Measurements from ENCODE around the gene AMH. TPM values are rescaled to one million over a fixed set of nuclear protein-coding genes. Genes with fewer than 3 reads are reported as not detected.

AMH gene
- total and polyA plus RNA-seq, 4 donors, result 1.5 to 3.1 (median 1.8) TPM

DNA sequence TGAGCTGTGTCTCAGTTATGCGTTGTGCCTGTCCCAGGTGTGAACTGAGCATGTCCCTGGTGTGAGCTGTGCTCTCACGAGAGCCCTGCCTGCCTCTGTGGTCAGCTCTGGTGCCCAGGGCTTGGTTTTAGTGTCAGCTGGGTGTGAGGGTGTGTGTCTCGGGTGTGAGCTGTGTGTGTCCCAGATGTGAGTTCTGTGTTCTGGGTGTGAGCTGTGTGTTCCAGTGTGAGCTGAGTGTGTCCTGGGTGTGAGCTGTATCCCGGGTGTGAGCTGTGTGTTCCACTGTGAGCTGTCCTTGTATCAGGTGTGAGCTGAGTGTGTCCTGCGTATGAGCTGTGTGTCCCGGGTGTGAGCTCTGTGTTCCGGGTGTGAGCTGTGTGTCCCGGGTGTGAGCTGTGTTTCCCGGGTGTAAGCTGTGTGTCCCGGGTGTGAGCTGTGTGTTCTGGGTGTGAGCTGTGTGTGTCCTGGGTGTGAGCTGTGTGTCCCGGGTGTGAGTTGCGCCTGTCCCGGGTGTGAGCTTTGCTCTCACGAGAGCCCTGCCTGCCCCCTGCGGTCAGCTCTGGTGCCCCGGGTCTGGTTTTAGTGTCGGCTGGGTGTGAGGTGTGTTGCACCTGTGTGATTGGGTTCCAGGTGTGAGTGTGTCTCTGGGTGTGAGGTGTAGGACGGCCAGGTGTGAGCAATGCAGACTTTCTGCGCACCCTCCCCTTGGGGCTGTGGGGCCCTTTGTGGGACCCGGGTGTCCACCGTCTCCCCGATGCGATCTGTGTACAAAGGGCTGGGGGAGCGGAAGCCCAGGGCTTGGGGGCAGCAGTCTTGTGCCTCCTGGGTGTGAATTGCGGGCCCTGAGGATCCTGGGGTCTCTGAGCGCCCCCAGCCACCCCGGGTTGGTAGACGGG lies 39.9 kb downstream of the AMH start:
- H3K4me3 ChIP-seq (ENCODE audit: low read length in 2 of 2), result no peak overlapping the region
- WGBS, 2 donors, result 61 to 62% methylated on average over 28 of the region's 28 CpGs
- no peak overlapping the region for H3K27ac ChIP-seq (ENCODE audit: low read depth in 1 of 2, low read length in 2 of 2)
- H3K36me3 ChIP-seq (ENCODE audit: control insufficient read depth in 1 of 2, insufficient read depth in 2 of 2, low read length in 1 of 2), result no peaks in the 10 kb centered on the region
- DNase-seq (no peak), ATAC-seq (ENCODE audit: low FRiP score) (no peak)
- intact Hi-C loops (cut with DNase I), result no loop called here
- no peaks in the 10 kb centered on the region for H3K9me3 ChIP-seq (ENCODE audit: control insufficient read depth, low read length)
- H3K4me1 ChIP-seq (ENCODE audit: control insufficient read depth in 1 of 2, insufficient read depth in 2 of 2, low read length in 2 of 2), result no peaks in the 10 kb centered on the region
- H3K27me3 ChIP-seq (ENCODE audit: control insufficient read depth in 1 of 2, insufficient read depth in 2 of 2, low read length in 1 of 2), result no peaks in the 10 kb centered on the region

DNA sequence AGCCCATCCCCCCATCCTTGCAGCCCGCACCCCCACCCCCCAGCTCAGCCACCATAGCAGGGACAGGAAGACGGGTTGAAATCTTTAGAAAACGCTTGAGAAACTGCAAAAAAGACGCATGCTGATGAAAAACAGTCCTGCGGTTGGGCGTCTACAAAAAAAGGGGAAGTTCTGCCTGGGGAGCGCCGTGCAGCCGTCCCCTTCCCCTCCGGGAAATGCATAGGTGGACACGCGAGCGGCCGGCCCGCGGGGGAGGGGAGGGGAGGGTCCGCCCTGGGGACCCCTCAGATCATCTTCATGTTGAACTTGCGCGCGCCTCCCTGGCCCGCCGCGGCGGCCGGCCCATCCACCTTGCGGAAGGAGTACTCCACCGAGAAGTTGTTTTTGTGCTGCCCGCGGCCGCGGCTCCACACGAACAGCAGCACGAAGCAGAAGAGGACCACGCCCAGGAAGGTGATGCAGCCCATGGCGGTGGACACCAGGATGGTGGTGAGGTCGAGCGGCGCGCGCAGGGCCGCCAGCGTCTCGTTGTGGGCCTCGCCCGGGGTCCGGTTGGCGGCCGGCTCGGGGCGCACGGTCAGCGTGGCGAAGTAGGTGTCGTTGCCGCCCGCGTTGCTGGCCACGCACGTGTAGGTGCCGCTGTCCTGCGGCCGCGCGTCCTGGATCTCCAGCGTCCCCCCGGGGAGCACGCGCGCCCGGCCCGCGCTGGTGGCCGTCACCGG lies 40.8 kb downstream of the AMH start:
- ATAC-seq (ENCODE audit: low FRiP score), result no peak
- DNase-seq, result peak; percentile 77 to 81
- no peaks in the 10 kb centered on the region for H3K4me1 ChIP-seq (ENCODE audit: control insufficient read depth in 1 of 2, insufficient read depth in 2 of 2, low read length in 2 of 2)
- intact Hi-C loops (cut with DNase I), result no loop called here
- no peaks in the 10 kb centered on the region for H3K36me3 ChIP-seq (ENCODE audit: control insufficient read depth in 1 of 2, insufficient read depth in 2 of 2, low read length in 1 of 2)
- H3K9me3 ChIP-seq (ENCODE audit: control insufficient read depth, low read length), result no peaks in the 10 kb centered on the region
- H3K27me3 ChIP-seq (ENCODE audit: control insufficient read depth in 1 of 2, insufficient read depth in 2 of 2, low read length in 1 of 2), result no peaks in the 10 kb centered on the region
- WGBS, 2 donors, result 1 to 2% methylated on average over 65 to 74 of the region's 74 CpGs
- H3K4me3 ChIP-seq (ENCODE audit: low read length in 2 of 2), result no peak overlapping the region
- H3K27ac ChIP-seq (ENCODE audit: low read depth in 1 of 2, low read length in 2 of 2), result no peak overlapping the region

DNA sequence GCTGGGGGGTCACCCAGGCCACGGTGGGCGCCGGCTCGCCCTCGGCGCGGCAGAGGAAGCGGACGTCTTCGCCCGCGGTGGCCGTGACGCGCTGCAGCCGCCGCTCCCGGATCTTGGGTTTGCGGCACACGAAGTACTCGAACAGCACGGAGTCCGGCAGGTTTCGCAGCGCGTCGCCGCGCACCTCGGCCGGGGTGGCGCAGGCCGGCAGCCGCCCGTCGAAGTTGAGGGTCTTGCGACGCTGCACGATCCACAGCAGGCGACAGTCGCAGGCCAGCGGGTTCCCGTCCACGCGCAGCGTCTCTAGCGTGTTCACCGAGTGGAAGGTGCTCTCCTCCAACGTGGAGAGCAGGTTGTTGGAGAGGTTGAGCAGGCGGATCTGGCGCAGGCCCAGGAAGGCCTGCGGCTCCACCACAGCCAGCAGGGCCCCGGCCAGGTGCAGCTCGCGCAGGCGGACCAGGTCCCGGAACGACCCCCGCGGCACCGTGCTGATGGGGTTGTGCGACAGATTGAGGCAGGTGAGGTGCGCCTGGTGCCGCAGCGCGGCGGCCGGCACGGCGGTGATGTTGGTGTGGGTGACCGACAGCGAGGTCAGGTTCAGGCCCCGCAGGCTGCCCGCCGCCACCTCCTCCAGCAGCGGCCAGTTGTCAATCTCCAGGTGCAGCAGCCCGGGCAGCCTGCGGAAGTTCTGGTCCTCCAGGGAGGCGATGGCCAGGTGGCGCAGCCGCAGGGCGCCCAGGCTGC lies 41.5 kb downstream of the AMH start:
- WGBS, 2 donors, result 3 to 4% methylated on average over 82 of the region's 82 CpGs
- intact Hi-C loops (cut with DNase I), result no loop called here
- no peak overlapping the region for H3K27ac ChIP-seq (ENCODE audit: low read depth in 1 of 2, low read length in 2 of 2)
- no peaks in the 10 kb centered on the region for H3K9me3 ChIP-seq (ENCODE audit: control insufficient read depth, low read length)
- no peak overlapping the region for H3K4me3 ChIP-seq (ENCODE audit: low read length in 2 of 2)
- H3K27me3 ChIP-seq (ENCODE audit: control insufficient read depth in 1 of 2, insufficient read depth in 2 of 2, low read length in 1 of 2), result no peaks in the 10 kb centered on the region
- H3K4me1 ChIP-seq (ENCODE audit: control insufficient read depth in 1 of 2, insufficient read depth in 2 of 2, low read length in 2 of 2), result no peaks in the 10 kb centered on the region
- DNase-seq (peak in 1 of 2 donors; percentile 42), ATAC-seq (ENCODE audit: low FRiP score) (no peak)
- no peaks in the 10 kb centered on the region for H3K36me3 ChIP-seq (ENCODE audit: control insufficient read depth in 1 of 2, insufficient read depth in 2 of 2, low read length in 1 of 2)

DNA sequence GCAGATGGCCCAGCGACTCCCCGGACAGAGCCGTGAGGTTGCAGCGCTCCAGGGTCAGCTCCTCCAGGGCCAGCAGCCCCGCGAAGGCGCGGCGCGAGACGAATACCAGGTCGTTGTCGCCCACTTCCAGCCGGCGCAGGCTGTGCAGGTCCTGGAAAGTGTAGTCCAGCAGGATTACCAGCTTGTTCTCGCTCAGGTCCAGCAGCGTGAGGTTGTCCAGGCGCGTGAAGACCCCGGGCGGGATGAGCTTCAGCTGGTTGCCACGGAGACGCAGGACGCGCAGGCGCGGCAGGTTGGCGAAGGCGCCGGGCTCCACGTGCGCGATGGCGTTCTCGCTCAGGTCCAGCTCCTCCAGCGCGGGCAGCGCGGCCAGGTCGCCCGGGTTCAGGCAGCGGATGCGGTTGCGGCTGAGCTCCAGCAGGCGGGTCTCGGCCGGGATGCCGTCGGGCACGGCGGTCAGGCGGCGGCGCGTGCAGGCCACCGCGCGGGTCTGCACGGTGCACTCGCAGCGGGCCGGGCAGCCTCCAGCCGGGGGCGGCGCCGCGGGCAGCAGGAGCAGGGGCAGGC lies 42.1 kb downstream of the AMH start:
- peak; percentile 45 to 78 for DNase-seq
- H3K4me1 ChIP-seq (ENCODE audit: control insufficient read depth in 1 of 2, insufficient read depth in 2 of 2, low read length in 2 of 2), result no peaks in the 10 kb centered on the region
- intact Hi-C loops (cut with DNase I), result no loop called here
- no peak for ATAC-seq (ENCODE audit: low FRiP score)
- WGBS, 2 donors, result 4 to 5% methylated on average over 62 to 67 of the region's 67 CpGs
- no peaks in the 10 kb centered on the region for H3K36me3 ChIP-seq (ENCODE audit: control insufficient read depth in 1 of 2, insufficient read depth in 2 of 2, low read length in 1 of 2)
- H3K4me3 ChIP-seq (ENCODE audit: low read length in 2 of 2), result no peak overlapping the region
- H3K27me3 ChIP-seq (ENCODE audit: control insufficient read depth in 1 of 2, insufficient read depth in 2 of 2, low read length in 1 of 2), result no peaks in the 10 kb centered on the region
- H3K27ac ChIP-seq (ENCODE audit: low read depth in 1 of 2, low read length in 2 of 2), result no peak overlapping the region
- no peaks in the 10 kb centered on the region for H3K9me3 ChIP-seq (ENCODE audit: control insufficient read depth, low read length)

DNA sequence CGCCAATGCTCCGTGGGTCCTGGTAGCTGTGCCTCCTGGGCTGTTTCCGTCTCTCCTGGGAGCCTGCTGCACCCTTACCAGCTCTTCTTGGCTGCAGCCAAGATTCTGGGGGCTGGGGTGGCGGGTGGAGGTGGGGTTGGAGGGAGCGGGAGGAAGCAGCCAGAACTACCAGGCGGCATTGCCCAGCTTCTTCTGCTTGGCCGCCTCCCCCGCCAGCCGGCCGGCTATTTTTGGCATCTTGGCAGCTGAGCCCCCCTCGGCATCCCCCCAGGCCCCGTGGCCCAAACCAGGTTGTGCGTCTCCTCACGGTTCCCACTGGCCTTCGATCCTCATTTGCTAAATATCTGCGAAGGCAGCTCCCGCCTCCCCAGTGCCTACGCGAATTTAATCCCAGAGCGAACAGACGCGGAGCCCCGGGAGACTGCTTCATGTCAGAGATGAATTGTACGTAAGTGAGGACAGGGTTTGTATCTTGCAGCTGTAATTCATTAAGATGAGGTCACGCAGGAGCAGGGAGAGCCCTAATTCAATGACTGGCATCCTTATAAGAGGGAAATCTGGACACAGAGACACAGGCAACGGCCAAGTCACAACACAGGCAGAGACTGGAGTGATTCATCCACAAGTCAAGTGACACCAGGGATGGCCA lies 45.7 kb downstream of the AMH start:
- H3K27ac ChIP-seq (ENCODE audit: low read depth in 1 of 2, low read length in 2 of 2), result no peak overlapping the region
- H3K4me3 ChIP-seq (ENCODE audit: low read length in 2 of 2), result peak overlapping the region in 1 of 2 donors; percentile 22
- no peaks in the 10 kb centered on the region for H3K9me3 ChIP-seq (ENCODE audit: control insufficient read depth, low read length)
- peak; percentile 44 for ATAC-seq (ENCODE audit: low FRiP score)
- peak; percentile 54 to 78 for DNase-seq
- no peaks in the 10 kb centered on the region for H3K27me3 ChIP-seq (ENCODE audit: control insufficient read depth in 1 of 2, insufficient read depth in 2 of 2, low read length in 1 of 2)
- intact Hi-C loops (cut with DNase I), result no loop called here
- H3K4me1 ChIP-seq (ENCODE audit: control insufficient read depth in 1 of 2, insufficient read depth in 2 of 2, low read length in 2 of 2), result no peaks in the 10 kb centered on the region
- 1 to 4% methylated on average over 26 of the region's 26 CpGs for WGBS, 2 donors
- no peaks in the 10 kb centered on the region for H3K36me3 ChIP-seq (ENCODE audit: control insufficient read depth in 1 of 2, insufficient read depth in 2 of 2, low read length in 1 of 2)

DNA sequence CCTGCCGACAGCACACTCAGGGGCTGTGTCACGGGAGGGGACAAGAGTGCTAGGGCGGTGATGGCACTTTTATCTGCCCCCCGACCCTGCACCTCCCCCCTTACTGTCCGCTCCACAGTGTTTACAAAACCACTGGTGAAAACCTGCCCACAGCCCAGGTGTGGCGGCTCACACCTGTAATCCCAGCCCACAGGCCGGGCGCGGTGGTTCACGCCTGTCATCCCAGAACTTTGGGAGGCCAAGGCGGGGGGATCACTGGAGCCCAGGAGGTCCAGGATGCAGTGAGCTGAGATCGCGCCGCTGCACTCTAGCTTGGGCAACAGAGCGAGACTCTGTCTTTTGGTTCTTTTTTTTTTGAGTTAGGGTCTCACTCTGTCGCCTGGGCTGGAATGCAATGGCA lies 47.0 kb downstream of the AMH start:
- H3K27me3 ChIP-seq (ENCODE audit: control insufficient read depth in 1 of 2, insufficient read depth in 2 of 2, low read length in 1 of 2), result no peaks in the 10 kb centered on the region
- intact Hi-C loops (cut with DNase I), result no loop called here
- H3K4me1 ChIP-seq (ENCODE audit: control insufficient read depth in 1 of 2, insufficient read depth in 2 of 2, low read length in 2 of 2), result no peaks in the 10 kb centered on the region
- DNase-seq, result peak in 1 of 2 donors; percentile 42
- H3K27ac ChIP-seq (ENCODE audit: low read depth in 1 of 2, low read length in 2 of 2), result no peak overlapping the region
- no peaks in the 10 kb centered on the region for H3K9me3 ChIP-seq (ENCODE audit: control insufficient read depth, low read length)
- H3K4me3 ChIP-seq (ENCODE audit: low read length in 2 of 2), result no peak overlapping the region
- WGBS, 2 donors, result 93 to 95% methylated on average over 16 of the region's 16 CpGs
- no peaks in the 10 kb centered on the region for H3K36me3 ChIP-seq (ENCODE audit: control insufficient read depth in 1 of 2, insufficient read depth in 2 of 2, low read length in 1 of 2)
- ATAC-seq (ENCODE audit: low FRiP score), result no peak

DNA sequence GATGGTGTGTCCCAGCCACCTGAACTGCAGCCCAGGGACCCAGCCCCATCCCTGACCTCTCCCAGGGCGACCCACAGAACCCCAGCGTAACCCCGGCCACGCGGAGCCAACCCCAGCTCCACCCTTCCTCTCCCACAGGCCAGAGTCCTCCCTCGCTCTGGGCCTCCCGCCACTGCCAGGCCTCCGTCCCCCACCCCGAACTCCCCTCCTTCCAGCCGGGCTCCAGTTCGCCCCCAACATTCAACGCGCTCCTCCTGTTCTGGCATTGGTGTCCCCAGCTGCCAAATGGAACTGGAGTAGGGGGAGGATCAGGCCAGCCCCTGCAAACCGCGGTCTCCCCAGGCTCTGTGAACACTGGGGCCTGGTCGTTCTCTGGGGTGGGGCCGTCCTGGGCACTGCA lies 51.4 kb downstream of the AMH start:
- intact Hi-C loops (cut with DNase I), result no loop called here
- DNase-seq (no peak), ATAC-seq (ENCODE audit: low FRiP score) (no peak)
- no peaks in the 10 kb centered on the region for H3K36me3 ChIP-seq (ENCODE audit: control insufficient read depth in 1 of 2, insufficient read depth in 2 of 2, low read length in 1 of 2)
- no peaks in the 10 kb centered on the region for H3K27me3 ChIP-seq (ENCODE audit: control insufficient read depth in 1 of 2, insufficient read depth in 2 of 2, low read length in 1 of 2)
- WGBS, 2 donors, result 78 to 82% methylated on average over 15 to 17 of the region's 17 CpGs
- H3K4me1 ChIP-seq (ENCODE audit: control insufficient read depth in 1 of 2, insufficient read depth in 2 of 2, low read length in 2 of 2), result no peaks in the 10 kb centered on the region
- no peak overlapping the region for H3K4me3 ChIP-seq (ENCODE audit: low read length in 2 of 2)
- H3K27ac ChIP-seq (ENCODE audit: low read depth in 1 of 2, low read length in 2 of 2), result no peak overlapping the region
- H3K9me3 ChIP-seq (ENCODE audit: control insufficient read depth, low read length), result no peaks in the 10 kb centered on the region
